22Rv1 (cell line): ENCODE measurements around the gene PRAC1.

Experiments
- CTCF ChIP-seq: fragments of 450-650 bp; IDR thresholded peaks from 2 replicates; pipeline ENCODE4 v1.5.1; 2017; ENCODE audit warnings: mild to moderate bottlenecking
- ZFX ChIP-seq: fragments of 450-650 bp; IDR thresholded peaks from 2 replicates; pipeline ENCODE4 v1.6.1; 2017; ENCODE audit warnings: antibody characterized with exemption, borderline replicate concordance

DNA sequence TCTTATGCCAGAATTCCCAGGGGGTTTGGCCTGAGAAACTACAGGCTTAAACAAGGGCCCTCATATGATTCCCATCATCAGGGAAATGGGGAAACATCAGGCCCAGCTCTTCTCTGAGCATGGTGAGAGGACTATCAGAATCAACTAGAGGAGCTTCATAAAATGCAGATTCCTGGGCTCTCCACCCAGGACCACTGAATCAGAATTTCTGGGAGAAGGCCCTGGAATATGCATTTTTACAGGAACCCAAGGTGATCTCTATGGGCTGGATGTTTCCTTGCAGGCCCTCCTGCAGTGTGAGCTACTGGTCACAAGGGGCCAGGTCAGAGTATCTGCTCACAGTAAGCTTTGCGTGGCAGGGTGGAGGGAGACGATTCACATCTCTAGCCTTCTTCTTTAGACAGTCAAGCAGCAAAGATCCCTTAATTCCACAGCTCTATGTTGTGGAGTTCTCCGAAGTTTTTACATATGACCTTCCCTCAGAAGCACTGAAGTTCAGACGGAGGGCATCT, 45.0 kb upstream of the PRAC1 start:
- TF ChIP-seq CTCF (no peak), ZFX (no peak)
